ENCODE measurements around the gene TMEM134. TPM values are rescaled to one million over a fixed set of nuclear protein-coding genes. Genes with fewer than 3 reads are reported as not detected.
A peak's percentile ranks its signal among the peaks of the same experiment; 100 is the strongest.

The TMEM134 gene
- polyA plus RNA-seq, 2 of the 4 experiments (the other 2 are of a cell fraction), result 18.8 to 20.6 TPM

- TF ChIP-seq TP53 (CRISPR knock-in tag; IDR thresholded peaks at IDR 0.05) (no peak; the same call in 1 of the 2 replicates), TFCP2L1 (CRISPR knock-in tag; IDR thresholded peaks at IDR 0.05) (peak; percentile 55; the same call in 1 of the 2 replicates), RCOR1 (IDR thresholded peaks at IDR 0.05; ENCODE audit: low read depth, low read length) (no peak), CBX2 (IDR thresholded peaks at IDR 0.05; ENCODE audit: borderline replicate concordance, low read depth) (no peak), HOXA7 (CRISPR knock-in tag; IDR thresholded peaks at IDR 0.05) (no peak), HOXB5 (CRISPR knock-in tag; IDR thresholded peaks at IDR 0.05) (peak; percentile 3; the same call in 1 of the 2 replicates), FOXS1 (CRISPR knock-in tag; IDR thresholded peaks at IDR 0.05) (no peak)
Observed at GRCh38 chr11:67464411-67465188, 4.5 kb downstream of the TMEM134 start (continued).

- DNase-seq (ENCODE audit: low read depth in 1 of 2, low spot score in 1 of 2), result peak; percentile 90 to 91
- Histone ChIP-seq H3K27ac (peak overlapping the region; percentile 95 to 99), H3K4me2 (peak overlapping the region; percentile 88), H3K4me3 (peak overlapping the region; percentile 73), H3K4me1 (peaks cover 34% of the 10 kb centered on the region), H3K9me3 (no peaks in the 10 kb centered on the region)
- FAIRE-seq, result no peak
- TF ChIP-seq CEBPB (IDR thresholded peaks at IDR 0.05) (no peak), NFE2L2 (conservative IDR thresholded peaks at IDR 0.05; ENCODE audit: low read length) (no peak), TFCP2L1 (CRISPR knock-in tag; IDR thresholded peaks at IDR 0.05) (0 out of 2 replicates have a peak, but pooled peaks have one; percentile 15), USF2 (IDR thresholded peaks at IDR 0.05) (no peak), EHF (CRISPR knock-in tag; IDR thresholded peaks at IDR 0.05) (peak; percentile 48; the same call in 1 of the 2 replicates), JUNB (IDR thresholded peaks at IDR 0.05) (peak; percentile 32; the same call in 1 of the 2 replicates), POLR2AphosphoS2 (conservative IDR thresholded peaks at IDR 0.05; ENCODE audit: low read length) (no peak), HOXB5 (CRISPR knock-in tag; IDR thresholded peaks at IDR 0.05) (peak; percentile 58), E2F6 (IDR thresholded peaks at IDR 0.05; ENCODE audit: borderline replicate concordance, low read depth) (peak; percentile 94), FOSL2 (IDR thresholded peaks at IDR 0.05) (peak; percentile 52; the same call in 1 of the 2 replicates), FOSL2 (CRISPR knock-in tag; IDR thresholded peaks at IDR 0.05) (peak; percentile 97), PHF8 (IDR thresholded peaks at IDR 0.05; ENCODE audit: borderline replicate concordance, low read depth) (no peak), MAFK (IDR thresholded peaks at IDR 0.05; ENCODE audit: partially characterized antibody) (peak; percentile 25), JUN (IDR thresholded peaks at IDR 0.05) (peak in 1 of 2 experiments; percentile 35; a peak in 2 of 5 replicates), EHMT2 (IDR thresholded peaks at IDR 0.05; ENCODE audit: low read depth) (no peak), ATOH8 (CRISPR knock-in tag; IDR thresholded peaks at IDR 0.05; ENCODE audit: low read depth) (peak; percentile 58; the same call in 1 of the 2 replicates), HOXA7 (CRISPR knock-in tag; IDR thresholded peaks at IDR 0.05) (no peak), FOXS1 (CRISPR knock-in tag; IDR thresholded peaks at IDR 0.05) (no peak), TP53 (CRISPR knock-in tag; IDR thresholded peaks at IDR 0.05) (peak; percentile 84; the same call in 1 of the 2 replicates), REST (IDR thresholded peaks at IDR 0.05) (no peak), MAX (IDR thresholded peaks at IDR 0.05) (peak; percentile 97), POLR2A (IDR thresholded peaks at IDR 0.05; ENCODE audit: low read length) (peak; percentile 61)
- POLR2A ChIA-PET, result interaction anchor here (0.7 to 1.0 kb wide), 2 partner anchors 19 to 110 kb away, joined by 3 to 4 read pairs; partner anchors contain the start of genes AIP and POLD4
- CTCF ChIA-PET, result interaction anchor here (0.7 kb wide), 1 partner anchor 12 kb away, joined by 4 read pairs; no protein-coding TSS in a partner anchor
- peak; percentile 78 to 82 for ATAC-seq
- 59% methylated on average over 9 of the region's 20 CpGs for WGBS (ENCODE audit: missing lambda C conversion rate)
Observed at GRCh38 chr11:67463680-67464410, 5.2 kb downstream of the TMEM134 start.

Data from A549 (cell line).